ENCODE measurements around the gene CCDC120. TPM values are rescaled to one million over a fixed set of nuclear protein-coding genes. Genes with fewer than 3 reads are reported as not detected.

CCDC120 gene
- total RNA-seq, 2 donors from 2014 or later = 3.6 to 5.6 TPM

DNA sequence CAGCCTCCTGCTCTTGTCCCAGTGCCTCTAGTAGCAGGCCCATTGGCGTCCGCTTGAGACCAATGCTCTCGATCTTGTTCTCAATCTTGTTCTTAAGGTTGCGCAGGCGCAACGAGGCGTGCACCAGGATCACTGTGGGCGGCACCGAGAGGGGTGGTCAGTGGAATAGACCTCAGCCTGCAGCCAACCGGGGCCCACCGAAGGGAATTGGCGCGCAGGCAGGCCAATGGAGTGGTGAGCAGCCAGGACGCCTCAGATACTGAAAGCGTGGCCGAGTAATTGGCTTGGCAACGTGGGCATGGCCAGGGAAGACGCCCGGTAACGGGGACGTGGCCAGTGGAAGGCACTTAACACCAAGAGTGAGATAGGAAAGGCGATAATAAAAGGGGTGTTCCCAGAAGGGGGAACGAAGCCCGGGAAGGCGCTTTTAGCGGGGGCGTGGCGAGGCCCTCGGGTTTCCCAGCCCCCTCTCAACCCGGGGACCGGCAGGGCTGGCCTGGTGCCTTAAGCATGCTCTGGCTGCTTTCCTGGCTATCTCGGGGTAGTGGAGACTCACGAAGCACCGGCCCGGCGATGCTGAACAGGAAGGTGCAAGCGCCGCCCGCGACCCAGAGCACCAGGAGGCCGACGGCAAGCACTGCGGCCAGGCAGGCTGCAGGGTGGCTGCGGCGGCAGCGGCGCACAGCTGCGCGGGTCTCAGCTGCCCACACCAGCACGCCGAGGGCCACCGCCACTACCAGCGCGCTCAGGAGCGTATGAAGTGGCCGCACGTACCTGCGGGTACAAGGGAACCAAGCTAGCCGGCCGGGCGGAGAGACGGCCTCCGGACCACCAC, 13.3 kb downstream of the CCDC120 start:
- H3K4me1 ChIP-seq (ENCODE audit: control insufficient read depth in 1 of 2, low read depth in 2 of 2) = peaks cover 0 to 8% of the 10 kb centered on the region in 2 donors
- H3K4me3 ChIP-seq = peak overlapping the region; percentile 84
- ATAC-seq (ENCODE audit: insufficient number of reproducible peaks, low FRiP score, low read depth) = no peak
- H3K27ac ChIP-seq = peak overlapping the region; percentile 17 to 89
- DNase-seq (ENCODE audit: low spot score) = peak; percentile 49
- TF ChIP-seq, protein P1, sequence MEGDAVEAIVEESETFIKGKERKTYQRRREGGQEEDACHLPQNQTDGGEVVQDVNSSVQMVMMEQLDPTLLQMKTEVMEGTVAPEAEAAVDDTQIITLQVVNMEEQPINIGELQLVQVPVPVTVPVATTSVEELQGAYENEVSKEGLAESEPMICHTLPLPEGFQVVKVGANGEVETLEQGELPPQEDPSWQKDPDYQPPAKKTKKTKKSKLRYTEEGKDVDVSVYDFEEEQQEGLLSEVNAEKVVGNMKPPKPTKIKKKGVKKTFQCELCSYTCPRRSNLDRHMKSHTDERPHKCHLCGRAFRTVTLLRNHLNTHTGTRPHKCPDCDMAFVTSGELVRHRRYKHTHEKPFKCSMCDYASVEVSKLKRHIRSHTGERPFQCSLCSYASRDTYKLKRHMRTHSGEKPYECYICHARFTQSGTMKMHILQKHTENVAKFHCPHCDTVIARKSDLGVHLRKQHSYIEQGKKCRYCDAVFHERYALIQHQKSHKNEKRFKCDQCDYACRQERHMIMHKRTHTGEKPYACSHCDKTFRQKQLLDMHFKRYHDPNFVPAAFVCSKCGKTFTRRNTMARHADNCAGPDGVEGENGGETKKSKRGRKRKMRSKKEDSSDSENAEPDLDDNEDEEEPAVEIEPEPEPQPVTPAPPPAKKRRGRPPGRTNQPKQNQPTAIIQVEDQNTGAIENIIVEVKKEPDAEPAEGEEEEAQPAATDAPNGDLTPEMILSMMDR (IDR thresholded peaks at IDR 0.05) = no peak
- H3K9me3 ChIP-seq = no peaks in the 10 kb centered on the region
- H3K27me3 ChIP-seq (replicated peaks; ENCODE audit: insufficient read depth) = no peaks in the 10 kb centered on the region
- no peaks in the 10 kb centered on the region for H3K36me3 ChIP-seq

DNA sequence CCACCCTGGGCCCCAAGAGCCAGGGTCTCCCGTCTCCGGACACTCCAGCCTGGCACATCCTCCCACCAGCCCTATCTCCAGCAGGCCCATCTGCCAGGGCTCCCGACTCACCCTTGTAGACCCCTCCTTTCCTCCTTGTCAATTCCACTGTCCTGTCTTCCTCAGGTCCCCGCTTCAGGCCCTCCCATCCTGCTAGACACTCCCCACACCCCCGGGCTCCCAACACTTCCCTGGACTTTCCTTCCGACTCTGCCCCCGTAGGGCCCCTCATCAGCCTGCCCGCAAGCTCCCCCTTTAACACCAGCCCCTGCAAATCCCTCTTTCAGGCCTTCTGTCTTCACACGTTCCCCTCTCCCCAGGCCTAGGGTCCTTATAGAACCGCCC, 13.9 kb downstream of the CCDC120 start:
- DNase-seq (ENCODE audit: low spot score) (no peak), ATAC-seq (ENCODE audit: insufficient number of reproducible peaks, low FRiP score, low read depth) (no peak)
- Histone ChIP-seq H3K4me1 (ENCODE audit: control insufficient read depth in 1 of 2, low read depth in 2 of 2) (peaks cover 0 to 8% of the 10 kb centered on the region in 2 donors), H3K27me3 (replicated peaks; ENCODE audit: insufficient read depth) (no peaks in the 10 kb centered on the region), H3K36me3 (no peaks in the 10 kb centered on the region), H3K4me3 (peak overlapping the region; percentile 84), H3K9me3 (no peaks in the 10 kb centered on the region), H3K27ac (peak overlapping the region in 1 of 2 donors; percentile 89)
- TF ChIP-seq, protein P1 (IDR thresholded peaks at IDR 0.05) = no peak

DNA sequence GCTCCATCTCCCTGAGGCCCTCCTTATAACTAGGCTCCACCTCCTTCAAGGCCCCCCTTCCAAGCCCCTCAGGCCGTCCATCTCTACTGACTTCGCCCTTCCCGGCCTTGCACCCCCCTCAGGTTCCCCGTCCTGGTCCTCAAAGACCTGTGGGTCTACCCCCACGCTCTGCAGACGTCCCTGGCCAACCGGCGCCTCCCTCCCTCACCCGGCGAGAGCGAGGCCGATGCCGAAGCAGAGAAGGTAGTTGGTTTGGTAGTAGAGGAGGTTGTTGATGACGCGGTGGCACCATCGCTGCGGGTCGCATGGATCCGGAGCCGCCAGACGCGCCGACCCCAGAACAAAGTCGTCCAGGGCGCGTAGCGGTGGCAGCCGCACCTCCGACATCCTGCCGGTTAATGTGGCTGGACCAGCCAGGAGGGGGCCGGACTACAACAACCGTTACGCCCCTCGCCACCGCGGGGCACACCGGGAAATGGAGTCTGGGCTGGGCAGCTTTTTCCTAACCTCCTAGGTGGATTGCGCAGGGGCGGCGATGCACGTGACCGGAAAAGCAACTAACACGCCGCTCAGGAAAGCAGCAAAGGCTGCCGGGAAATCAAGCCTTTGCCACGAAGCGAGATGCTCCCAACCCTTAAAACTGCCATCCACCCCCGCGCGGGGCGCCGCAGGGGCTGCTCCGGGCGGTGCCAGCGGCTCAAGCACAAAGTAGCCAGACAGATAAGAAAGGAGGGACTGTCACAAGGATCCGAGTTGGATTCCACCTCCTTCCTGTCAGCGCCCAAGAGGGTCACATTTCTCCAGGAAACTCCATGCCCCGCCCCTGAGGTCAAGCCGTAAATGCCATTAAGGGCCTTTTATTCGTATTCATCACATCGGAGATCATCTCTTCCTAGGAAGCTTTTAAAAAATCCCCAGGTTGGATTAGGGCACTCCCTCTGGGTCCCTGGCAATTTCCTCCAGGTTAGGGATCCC, 15.1 kb downstream of the CCDC120 start, which contains the start of gene PRAF2:
Gene PRAF2, minus strand, starts transcription at position 402 of the 975 bp plus-strand sequence. Its CDS starts 15 bp downstream, at position 387.
- no peaks in the 10 kb centered on the region for H3K9me3 ChIP-seq
- H3K4me3 ChIP-seq = peak within 1 kb of the TSS; percentile 84
- peaks cover 0 to 8% of the 10 kb centered on the region in 2 donors for H3K4me1 ChIP-seq (ENCODE audit: control insufficient read depth in 1 of 2, low read depth in 2 of 2)
- DNase-seq (ENCODE audit: low spot score) (peak; percentile 78), ATAC-seq (ENCODE audit: insufficient number of reproducible peaks, low FRiP score, low read depth) (peak; percentile 74)
- TF ChIP-seq, protein P1 (IDR thresholded peaks at IDR 0.05) = no peak
- H3K36me3 ChIP-seq = no peaks in the 10 kb centered on the region
- no peaks in the 10 kb centered on the region for H3K27me3 ChIP-seq (replicated peaks; ENCODE audit: insufficient read depth)
- H3K27ac ChIP-seq = peak within 1 kb of the TSS; percentile 77 to 89

DNA sequence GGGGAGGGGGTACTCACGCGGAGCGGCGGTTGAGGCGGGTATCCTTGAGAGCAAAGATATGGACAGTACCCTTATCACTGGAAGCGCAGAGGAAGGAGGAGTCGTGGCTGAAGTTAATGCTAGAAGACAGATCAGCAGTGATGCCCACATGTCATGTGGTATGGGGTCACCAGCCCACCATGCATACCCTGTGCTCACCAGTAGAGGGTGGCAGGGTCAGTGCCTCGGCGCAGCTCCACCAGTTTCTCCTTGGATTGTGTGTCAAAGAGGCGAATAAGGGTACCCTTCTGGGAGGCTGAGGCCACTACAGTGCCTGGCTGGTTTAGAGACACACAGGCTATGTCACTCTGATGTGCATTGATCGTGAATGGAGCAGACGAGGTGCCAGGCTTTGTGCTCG, 16.5 kb downstream of the CCDC120 start:
- Histone ChIP-seq H3K27me3 (replicated peaks; ENCODE audit: insufficient read depth) (no peaks in the 10 kb centered on the region), H3K9me3 (no peaks in the 10 kb centered on the region), H3K36me3 (no peaks in the 10 kb centered on the region), H3K4me1 (ENCODE audit: control insufficient read depth in 1 of 2, low read depth in 2 of 2) (peaks cover 0 to 8% of the 10 kb centered on the region in 2 donors), H3K27ac (no peak overlapping the region), H3K4me3 (no peak overlapping the region)
- ATAC-seq (ENCODE audit: insufficient number of reproducible peaks, low FRiP score, low read depth) = no peak
- DNase-seq (ENCODE audit: low spot score) = no peak
- TF ChIP-seq, protein P1 (IDR thresholded peaks at IDR 0.05) = no peak

DNA sequence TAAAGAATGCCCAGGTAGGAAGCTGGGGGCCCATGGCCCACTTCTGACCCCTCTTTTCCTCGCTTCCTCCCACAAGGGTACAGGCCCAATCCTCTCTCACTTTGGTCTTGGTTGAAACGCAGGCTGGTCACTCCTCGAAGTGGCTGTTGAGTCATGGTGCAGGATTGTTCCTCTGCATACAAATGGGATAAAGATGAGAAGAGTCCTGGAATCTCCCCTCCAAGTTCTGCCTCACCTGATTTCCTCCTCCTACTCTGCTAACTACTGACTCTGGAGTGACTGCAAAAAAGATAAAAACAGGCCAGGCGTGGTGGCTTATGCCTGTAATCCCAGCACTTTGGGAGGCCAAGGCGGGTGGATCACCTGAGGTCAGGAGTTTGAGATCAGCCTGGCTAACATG, 19.1 kb downstream of the CCDC120 start:
- H3K9me3 ChIP-seq = no peaks in the 10 kb centered on the region
- no peak for DNase-seq (ENCODE audit: low spot score)
- H3K27ac ChIP-seq = no peak overlapping the region
- no peaks in the 10 kb centered on the region for H3K27me3 ChIP-seq (replicated peaks; ENCODE audit: insufficient read depth)
- no peak for ATAC-seq (ENCODE audit: insufficient number of reproducible peaks, low FRiP score, low read depth)
- H3K4me1 ChIP-seq (ENCODE audit: control insufficient read depth in 1 of 2, low read depth in 2 of 2) = peaks cover 0 to 1% of the 10 kb centered on the region in 2 donors
- H3K4me3 ChIP-seq = no peak overlapping the region
- no peaks in the 10 kb centered on the region for H3K36me3 ChIP-seq
- TF ChIP-seq, protein P1 (IDR thresholded peaks at IDR 0.05) = no peak

Measured in thoracic aorta (tissue), 2 donors.